ENCODE measurements around the gene DENND2A.
"Not testable (repeated sequence)": the region's sequence is repeated elsewhere in the genome, so short reads cannot be mapped to it uniquely, and the experiment has no call there.

Gene DENND2A

GRCh38 chr7:140541513-140542227 lies 98.9 kb downstream of the DENND2A start:
- peak; percentile 86 for DNase-seq

GRCh38 chr7:140541176-140541512 lies 99.5 kb downstream of the DENND2A start:
- no peak for DNase-seq

- DNase-seq = no peak
Measured at GRCh38 chr7:140540136-140540777, 100.4 kb downstream of the DENND2A start.

- DNase-seq = no peak
Measured at GRCh38 chr7:140539461-140539860, 101.2 kb downstream of the DENND2A start.

GRCh38 chr7:140537750-140538482 lies 102.7 kb downstream of the DENND2A start:
- no peak for DNase-seq

GRCh38 chr7:140534743-140535142 lies 105.9 kb downstream of the DENND2A start:
- no peak for DNase-seq

GRCh38 chr7:140533394-140533872 lies 107.2 kb downstream of the DENND2A start:
- no peak for DNase-seq

DNA sequence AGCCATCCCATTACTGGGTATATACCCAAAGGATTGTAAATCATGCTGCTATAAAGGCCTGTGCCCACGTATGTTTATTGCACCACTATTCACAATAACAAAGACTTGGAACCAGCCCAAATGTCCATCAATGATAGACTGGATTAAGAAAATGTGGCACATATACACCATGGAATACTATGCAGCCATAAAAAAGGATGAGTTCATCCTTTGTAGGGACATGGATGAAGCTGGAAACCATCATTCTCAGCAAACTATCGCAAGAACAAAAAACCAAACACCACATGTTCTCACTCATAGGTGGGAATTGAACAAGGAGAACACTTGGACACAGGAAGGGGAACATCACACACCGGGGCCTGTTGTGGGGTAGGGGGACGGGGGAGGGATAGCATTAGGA lies 111.2 kb downstream of the DENND2A start:
- not testable (repeated sequence) for DNase-seq

DNA sequence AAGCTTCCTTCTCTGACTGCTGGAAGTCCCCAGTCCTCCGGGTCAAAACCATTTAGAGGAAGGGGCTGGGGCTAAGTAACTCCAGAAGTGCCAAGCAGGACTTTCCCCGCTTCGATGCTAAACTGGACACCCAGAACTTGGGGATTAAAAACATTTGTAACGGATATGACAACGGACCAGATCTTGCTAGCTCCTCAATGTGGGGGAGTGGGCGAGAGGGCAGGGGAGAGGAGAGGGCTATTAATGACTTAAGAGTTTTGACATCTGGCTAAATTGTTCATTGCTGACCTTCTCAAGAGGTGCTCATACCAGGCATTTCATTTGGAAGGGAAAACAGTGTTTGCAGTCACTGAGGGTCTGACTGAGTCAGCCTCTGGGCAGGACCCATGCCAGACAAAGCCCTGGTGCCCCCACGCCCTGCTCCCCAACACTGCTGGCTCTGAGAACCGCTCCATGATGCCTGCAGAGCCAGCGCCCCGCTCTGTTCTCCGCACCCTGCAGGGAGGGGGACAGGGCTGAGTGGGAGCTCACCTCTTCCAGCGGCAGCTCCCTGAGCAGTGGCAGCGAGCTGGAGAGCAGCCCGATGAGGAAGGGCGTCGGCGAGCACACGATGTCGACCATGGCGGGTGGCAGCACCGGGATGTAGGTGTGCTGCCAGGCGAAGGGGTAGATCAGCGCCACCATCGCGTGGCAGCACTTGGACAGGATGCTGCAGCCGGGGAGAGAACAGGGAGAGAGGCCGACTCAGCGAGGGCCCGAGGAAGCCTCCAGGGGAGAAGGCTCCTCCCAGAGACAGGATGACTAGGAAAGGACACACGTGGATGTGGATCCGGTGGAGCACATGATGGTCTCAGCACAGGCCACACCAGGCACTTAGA lies 113.6 kb downstream of the DENND2A start:
- no peak for DNase-seq

GRCh38 chr7:140526214-140526613 lies 114.4 kb downstream of the DENND2A start:
- DNase-seq = no peak

DNA sequence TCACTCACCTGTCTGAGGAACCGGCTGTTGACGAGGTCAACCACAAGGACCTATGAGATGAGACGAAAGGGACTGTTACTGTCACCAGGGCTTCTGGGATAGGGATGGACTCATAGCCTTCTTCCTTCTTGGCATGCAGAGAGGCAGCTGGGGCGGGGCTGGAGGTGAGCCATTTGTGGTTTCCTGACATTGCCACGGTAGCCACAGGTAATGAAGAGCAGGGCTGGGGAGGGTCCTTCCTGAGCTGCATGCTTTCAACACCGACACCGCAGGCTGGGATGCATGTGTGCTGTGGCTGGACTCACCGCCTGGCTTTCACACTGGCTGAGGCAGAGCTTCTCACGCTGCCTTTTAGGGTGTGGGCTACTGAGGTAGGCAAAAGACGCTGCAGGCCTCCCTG lies 114.9 kb downstream of the DENND2A start:
- no peak for DNase-seq

GRCh38 chr7:140521421-140521820 lies 119.2 kb downstream of the DENND2A start:
- no peak for DNase-seq

DNA sequence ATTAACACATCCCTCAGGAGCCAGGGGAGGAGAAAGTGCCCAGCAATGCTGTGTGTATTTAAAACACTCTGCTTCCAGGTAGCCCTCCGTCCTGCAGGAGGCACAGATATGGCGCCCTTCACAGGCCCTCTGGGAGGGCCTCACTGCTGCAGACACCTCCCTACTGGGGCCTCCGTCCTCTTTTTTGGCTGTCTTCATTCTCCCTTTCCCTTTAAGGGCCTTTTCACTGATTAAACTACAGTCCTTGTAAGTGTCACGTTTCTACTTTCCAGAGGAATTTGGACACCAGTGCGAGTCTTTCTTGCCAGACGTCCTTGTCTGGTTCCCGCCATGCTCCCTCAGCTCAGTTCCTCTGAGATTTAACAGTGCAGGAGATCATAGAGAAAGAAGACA lies 121.6 kb downstream of the DENND2A start:
- DNase-seq = no peak

DNA sequence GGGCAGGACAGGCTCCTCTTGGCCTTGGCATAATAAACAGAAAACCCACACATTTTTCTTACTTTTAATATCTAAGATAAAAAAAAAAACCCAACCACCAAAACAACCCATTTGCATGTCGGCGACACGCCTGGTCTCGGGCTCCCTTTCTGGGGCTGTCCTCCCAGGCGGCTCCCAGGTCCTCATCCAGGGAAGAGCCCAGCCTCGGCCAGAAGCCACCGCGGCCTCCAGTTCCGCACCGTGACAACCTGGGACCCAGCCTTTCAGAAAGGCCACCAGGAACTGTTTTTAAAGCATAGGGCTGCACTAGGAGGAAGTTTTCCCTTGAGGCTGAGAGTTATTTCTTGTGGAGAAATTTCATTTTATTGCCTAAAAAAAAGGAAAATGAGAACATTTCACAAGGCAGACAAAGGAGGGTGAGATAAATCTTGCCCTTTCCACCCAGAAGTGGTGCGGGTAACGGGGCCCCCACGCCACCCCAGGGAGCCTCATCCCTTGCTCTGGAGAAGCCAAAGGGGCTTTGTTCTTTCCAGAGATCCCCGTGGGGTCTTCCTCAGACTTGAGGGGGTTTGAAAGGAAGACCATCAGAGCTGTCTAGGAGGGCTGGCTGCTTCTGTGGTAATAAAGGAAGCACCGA lies 122.1 kb downstream of the DENND2A start:
- DNase-seq = no peak

GRCh38 chr7:140517546-140518369 lies 122.9 kb downstream of the DENND2A start:
- DNase-seq = peak; percentile 89

GRCh38 chr7:140512317-140513000 lies 128.2 kb downstream of the DENND2A start:
- DNase-seq = peak; percentile 25

- DNase-seq = no peak
Measured at GRCh38 chr7:140509789-140510188, 130.8 kb downstream of the DENND2A start.

DNA sequence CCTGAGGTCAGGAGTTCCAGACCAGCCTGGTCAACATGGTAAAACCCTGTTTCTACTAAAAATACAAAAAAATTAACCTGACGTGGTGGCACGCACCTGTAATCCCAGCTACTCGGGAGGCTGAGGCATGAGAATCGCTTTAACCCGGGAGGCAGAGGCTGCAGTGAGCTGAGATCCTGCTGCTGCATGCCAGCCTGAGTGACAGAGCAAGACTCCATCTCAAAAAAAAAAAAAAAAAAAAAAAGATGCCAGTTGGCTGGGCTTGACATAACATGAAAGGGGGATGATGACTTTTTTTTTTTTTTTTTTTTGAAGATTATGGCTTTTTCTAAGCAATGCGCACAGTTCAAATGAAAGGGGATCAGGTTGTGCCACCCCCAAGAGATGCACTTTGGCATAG lies 133.1 kb downstream of the DENND2A start:
- not testable (repeated sequence) for DNase-seq

DNA sequence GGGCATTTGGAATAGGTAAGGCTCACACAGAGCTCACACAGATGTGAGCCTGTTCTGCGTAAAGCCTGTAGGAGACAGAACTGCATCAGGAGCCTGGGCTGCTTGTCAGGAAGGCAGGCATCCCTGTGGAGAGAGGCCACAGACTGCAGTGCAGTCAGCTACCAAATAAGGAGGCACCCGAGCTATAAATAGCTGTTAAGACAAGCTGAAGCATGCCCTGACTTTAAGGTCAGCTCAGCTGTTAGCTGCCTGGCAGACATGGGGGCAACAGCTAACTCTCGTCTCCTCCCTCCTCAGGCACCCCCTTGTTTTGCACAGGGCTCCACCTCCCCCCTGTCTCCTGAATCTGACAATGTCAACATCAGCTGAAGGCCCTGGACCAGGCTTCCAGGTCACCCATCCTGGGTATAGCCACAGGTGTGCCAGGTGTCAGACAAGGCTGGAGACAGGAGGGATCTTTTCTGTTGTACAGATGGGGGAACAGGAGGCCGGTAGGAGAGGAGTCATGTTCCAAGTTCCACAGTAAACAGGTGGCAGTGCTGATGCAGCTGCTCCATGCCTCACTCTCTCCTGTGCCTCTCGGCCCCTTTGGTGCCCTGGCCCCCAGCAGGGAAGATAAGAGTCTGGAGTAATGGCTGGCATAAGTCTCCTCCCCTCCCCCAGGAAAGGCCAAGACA lies 133.7 kb downstream of the DENND2A start:
- peak; percentile 85 for DNase-seq

DNA sequence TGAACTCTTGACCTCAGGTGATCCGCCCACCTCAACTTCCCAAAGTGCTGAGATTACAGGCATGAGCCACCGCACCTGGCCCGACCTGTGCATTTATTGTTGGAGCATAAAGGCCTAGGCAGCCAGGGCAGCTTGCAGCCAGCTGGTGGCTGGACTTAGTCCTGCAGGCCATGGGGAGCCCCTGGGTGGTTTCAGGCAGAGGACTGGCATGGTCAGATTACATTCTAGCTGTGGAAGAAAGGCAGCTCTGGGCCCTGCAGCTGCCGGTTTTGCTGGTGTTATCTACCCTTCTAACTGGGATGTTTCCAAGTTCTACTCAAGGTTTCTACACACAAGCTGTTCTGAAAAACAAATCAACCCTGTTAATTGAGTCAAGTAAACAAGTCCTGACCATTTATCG lies 138.6 kb downstream of the DENND2A start:
- no peak for DNase-seq
